Bone marrow (tissue), 2 donors: ENCODE measurements around the gene CALR.
"Not testable (repeated sequence)": the region's sequence is repeated elsewhere in the genome, so short reads cannot be mapped to it uniquely, and the experiment has no call there.

ENCODE experiments used
- DNase-seq, 2 donors: peaks; one replicate each; lab custom pipeline; 2025; lab: John Stamatoyannopoulos, UW

Gene CALR

GRCh38 chr19:12952488-12953137, 14.2 kb downstream of the CALR start:
- no peak for DNase-seq

GRCh38 chr19:12953138-12953798, 14.9 kb downstream of the CALR start:
- no peak for DNase-seq

DNA sequence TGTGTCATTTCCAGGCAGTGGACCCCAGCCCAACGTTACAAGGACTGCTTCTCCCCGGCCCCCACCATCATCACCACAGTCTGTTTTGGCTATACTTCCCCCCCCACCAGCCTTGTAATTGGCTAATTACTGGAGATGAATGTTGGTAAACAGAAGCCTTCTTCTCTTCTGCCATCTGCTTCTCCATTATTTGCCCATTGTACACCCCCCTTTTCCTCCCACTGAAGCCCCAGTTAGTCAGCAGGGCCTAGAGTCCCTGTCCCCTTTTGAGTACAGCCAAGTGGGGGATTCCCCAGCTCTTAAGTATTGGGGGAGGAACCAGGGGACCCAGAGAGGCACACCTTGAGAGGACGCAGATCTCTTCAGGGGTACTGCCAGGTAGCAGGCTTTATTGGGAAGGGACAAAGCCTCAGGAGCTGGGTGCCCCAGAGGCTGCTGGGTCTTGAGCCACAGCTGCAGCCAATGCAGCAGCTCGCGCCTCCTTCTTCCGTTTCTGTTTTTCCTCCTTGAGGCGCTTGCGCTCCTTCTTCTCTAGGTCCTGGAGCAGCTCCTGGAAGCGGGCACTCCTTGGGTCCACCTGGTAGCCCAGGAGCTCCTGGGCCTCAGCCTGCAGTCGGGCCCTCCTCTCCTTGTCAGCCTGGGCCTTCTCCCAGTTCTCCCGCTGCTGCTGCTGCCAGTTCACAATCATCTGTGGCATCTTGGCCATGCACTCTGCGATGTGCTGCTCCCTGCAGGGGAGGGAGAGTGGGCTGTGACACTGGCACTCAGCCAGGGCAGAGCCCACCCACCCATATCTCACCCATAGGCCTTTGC, 15.6 kb downstream of the CALR start:
- DNase-seq, result peak in 1 of 2 donors; percentile 5

GRCh38 chr19:12954612-12954962, 16.2 kb downstream of the CALR start:
- DNase-seq, result no peak

DNA sequence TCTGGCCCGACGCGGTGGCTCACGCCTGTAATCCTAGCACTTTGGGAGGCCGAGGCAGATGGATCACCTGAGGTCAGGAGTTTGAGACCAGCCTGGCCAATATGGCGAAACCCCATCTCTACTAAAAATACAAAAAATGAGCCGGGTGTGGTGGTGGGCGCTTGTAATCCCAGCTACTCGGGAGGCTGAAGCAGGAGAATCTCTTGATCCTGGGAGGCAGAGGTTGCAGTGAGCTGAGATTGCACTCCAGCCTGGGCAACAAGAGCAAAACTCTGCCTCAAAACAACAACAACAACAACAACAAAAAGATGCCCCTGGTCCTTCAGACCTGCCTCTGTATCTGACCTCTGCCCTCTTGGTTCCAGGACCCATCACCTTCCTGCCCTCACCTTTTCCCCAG, 17.2 kb downstream of the CALR start:
- DNase-seq, result not testable (repeated sequence)

GRCh38 chr19:12955996-12956395, 17.6 kb downstream of the CALR start:
- no peak for DNase-seq

GRCh38 chr19:12956446-12957388, 18.3 kb downstream of the CALR start, which contains the start of gene GADD45GIP1:
Gene GADD45GIP1 (minus strand): TSS chr19:12957223. CDS start chr19:12957212, 11 bp downstream.
- DNase-seq, result peak; percentile 46 to 52

GRCh38 chr19:12957389-12957952, 19.1 kb downstream of the CALR start:
- DNase-seq, result not testable (repeated sequence)

DNA sequence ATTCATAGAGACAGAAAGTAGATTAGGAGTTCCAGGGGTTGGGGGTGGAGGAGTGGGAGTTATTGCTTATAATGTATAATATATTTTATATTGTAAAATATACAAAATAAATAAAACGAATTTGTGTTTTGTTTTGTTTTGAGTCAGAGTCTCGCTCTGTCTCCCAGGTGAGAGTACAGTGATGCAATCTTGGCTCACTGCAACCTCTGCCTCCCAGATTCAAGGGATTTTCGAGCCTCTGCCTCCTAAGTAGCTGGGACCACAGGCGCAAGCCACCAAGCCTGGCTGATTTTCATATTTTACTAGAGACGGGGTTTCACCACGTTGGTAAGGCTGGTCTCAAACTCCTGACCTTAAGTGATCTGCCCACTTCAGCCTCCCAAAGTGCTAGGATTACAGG, 21.1 kb downstream of the CALR start:
- no peak for DNase-seq

DNA sequence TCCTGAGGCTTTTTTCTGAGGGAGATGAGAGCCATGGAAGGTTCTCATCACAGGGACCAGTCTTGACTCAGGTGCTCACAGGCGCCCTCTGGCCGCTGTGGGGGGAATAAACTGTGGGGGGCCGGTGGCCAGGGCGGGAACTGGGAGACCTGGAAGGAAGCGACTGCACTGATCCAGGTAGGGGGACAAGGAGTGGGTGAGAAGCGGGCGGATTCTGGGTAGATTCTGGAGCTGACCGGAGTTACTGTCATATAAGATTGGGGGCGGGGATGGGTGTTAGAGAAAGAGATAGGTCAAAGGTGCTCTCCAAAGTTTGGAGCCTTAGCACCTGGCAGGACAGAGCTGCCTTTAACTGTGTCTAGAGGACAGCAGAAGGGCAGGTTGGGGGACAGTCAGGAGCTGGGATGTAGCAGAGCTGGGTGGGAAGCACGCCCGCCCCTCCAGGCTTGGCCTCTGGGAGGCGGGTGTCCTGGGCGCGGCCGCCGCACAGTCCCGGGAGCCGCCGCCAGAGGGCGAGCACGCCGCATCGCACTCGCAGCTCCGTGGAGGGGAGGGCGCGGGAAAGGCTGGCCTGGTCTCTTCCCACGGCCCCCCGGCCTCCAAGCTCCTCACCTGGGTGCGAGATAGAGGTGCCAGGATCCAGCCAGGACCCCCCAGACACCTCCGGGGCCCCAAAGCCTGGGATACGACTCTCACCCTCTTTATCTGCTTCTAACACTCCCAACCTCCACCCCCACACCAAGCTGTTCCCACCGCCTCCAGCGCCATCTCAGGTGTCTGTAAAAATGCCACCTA, 26.8 kb downstream of the CALR start:
- DNase-seq, result peak; percentile 51 to 56

- no peak for DNase-seq
Measured at GRCh38 chr19:12965812-12966135, 27.4 kb downstream of the CALR start.

- no peak for DNase-seq
Measured at GRCh38 chr19:12967907-12968306, 29.5 kb downstream of the CALR start.

GRCh38 chr19:12969292-12969988, 31.0 kb downstream of the CALR start, which contains the start of gene DAND5:
Gene DAND5 (plus strand): TSS chr19:12969576. CDS start chr19:12969661, 85 bp downstream.
- DNase-seq, result no peak

GRCh38 chr19:12970070-12970820, 31.8 kb downstream of the CALR start:
- DNase-seq, result no peak

DNA sequence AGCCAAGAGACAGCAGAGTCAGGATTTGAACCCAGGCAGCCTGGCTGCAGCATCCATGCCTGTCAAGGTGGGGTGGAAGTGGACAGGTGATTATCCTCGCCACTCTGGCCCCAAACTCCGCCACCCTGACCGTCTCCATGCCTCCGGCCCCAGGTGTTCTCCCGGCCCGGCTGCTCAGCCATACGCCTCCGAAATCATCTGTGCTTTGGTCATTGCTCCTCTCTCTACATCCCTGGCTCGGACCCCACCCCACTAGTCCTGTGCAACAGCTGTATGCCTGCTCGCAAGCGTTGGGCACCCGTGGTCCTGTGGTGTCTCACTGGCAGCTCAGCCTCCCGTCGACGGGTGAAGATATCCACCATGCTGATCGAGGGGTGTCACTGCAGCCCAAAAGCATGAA, 34.8 kb downstream of the CALR start:
- no peak for DNase-seq

GRCh38 chr19:12974301-12975220, 36.2 kb downstream of the CALR start:
- DNase-seq, result no peak

- no peak for DNase-seq
Measured at GRCh38 chr19:12975221-12975741, 36.9 kb downstream of the CALR start.

DNA sequence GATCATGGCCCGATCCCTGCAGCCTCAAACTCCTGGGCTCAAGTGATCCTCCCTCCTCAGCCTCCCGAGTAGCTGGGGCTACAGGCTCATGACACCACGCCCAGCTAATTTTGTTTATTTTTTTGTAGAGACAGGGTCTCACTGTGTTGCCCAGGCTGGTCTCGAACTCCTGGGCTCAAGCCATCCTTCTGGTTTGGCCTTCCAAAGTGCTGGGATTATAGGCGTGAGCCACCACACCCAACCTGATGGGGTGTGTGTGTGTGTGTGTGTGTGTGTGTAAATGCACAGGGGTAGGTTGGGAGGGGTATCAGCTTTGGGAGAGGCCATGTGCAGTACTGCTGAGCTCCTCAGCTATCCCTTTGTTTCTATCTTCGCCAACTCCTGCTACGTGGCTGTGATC, 37.7 kb downstream of the CALR start:
- DNase-seq, result not testable (repeated sequence)
